ENCODE results near the gene NEK1.
"Not testable (repeated sequence)": the region's sequence is repeated elsewhere in the genome, so short reads cannot be mapped to it uniquely, and the experiment has no call there.

Gene NEK1

DNA sequence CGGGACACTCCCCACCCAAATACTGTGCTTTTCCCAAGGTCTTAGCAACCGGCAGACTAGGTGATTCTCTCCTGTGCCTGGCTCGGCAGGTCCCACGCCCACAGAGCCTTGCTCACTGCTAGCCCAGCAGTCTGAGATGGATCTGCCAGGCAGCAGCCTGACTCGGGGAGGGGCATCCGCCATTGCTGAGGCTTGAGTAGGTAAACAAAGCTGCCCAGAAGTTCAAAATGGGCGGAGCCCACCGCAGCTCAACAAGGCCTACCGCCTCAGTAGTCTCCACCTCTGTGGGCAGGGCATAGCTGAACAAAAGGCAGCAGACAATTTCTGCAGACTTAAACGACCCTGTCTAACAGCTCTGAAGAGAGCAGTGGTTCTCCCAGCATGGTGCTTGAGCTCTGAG is 163.4 kb downstream of the NEK1 start:
- not testable (repeated sequence) for H3K27ac ChIP-seq, H3K4me3 ChIP-seq

- Histone ChIP-seq H3K4me3 (no peak overlapping the region), H3K27ac (no peak overlapping the region)
These were observed 165.6 kb downstream of the NEK1 start for GRCh38 chr4:169446824-169447223.

DNA sequence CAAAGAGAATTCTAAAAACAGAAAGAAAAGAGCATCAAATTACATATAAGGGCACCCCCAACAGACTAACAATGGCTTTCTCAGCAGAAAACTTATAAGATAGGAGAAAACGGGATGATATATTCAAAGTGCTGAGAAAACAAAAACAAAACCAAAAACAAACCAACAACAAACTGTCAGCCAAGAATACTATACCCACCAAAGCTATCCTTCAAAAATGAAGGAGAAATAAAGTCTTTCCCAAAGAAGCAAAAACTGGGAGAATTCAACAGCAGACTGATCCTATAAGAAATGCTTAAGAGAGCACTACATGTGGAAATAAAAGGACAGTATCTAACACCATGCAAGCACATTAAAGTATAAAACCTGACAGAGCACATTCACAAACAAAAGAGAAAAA is 168.6 kb downstream of the NEK1 start:
- H3K4me3 ChIP-seq, result no peak overlapping the region
- H3K27ac ChIP-seq, result no peak overlapping the region

- Histone ChIP-seq H3K27ac (no peak overlapping the region), H3K4me3 (no peak overlapping the region)
These were observed 171.9 kb downstream of the NEK1 start for GRCh38 chr4:169440446-169440845.

DNA sequence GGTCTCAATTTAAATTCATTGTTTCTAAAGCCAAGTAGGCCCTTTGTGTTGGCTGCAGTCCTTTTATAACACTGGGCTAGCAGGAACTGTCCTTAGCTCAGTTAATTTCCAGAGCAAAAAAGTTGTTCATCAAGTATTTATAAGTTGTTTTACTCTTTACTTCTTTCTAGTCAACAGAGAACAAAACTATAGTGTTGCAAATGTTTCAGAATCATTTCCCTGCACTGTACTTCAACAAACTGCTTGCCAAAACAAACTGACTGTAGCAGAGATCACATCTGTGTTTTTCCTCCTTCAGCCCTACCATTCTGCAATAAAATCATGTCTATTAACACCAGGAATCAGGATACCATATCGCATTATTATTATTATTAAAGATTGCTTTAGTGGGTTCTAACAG is 173.1 kb downstream of the NEK1 start:
- Histone ChIP-seq H3K27ac (peak overlapping the region in 1 of 21 experiments; percentile 28), H3K4me3 (no peak overlapping the region)

DNA sequence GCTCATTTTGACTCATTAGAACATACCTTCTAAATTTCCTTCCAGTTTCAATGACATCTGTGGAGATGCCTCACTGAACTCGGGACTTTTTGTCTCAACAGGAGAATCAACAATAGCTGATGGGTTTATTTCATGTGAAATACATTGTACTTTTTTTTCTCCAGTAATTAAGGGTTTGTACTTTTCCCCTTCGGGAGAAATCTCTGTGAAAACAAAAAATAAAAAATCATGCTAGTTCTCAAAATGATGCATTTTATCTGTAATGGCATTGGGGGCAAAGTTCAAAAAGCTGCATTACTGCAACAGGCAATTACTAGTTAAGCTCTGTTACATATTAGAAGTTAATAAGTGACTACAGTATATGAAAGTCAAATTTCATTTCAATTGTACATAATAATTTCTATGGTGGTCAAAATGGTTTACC is 174.3 kb downstream of the NEK1 start:
- no peak overlapping the region for H3K4me3 ChIP-seq
- H3K27ac ChIP-seq, result no peak overlapping the region

DNA sequence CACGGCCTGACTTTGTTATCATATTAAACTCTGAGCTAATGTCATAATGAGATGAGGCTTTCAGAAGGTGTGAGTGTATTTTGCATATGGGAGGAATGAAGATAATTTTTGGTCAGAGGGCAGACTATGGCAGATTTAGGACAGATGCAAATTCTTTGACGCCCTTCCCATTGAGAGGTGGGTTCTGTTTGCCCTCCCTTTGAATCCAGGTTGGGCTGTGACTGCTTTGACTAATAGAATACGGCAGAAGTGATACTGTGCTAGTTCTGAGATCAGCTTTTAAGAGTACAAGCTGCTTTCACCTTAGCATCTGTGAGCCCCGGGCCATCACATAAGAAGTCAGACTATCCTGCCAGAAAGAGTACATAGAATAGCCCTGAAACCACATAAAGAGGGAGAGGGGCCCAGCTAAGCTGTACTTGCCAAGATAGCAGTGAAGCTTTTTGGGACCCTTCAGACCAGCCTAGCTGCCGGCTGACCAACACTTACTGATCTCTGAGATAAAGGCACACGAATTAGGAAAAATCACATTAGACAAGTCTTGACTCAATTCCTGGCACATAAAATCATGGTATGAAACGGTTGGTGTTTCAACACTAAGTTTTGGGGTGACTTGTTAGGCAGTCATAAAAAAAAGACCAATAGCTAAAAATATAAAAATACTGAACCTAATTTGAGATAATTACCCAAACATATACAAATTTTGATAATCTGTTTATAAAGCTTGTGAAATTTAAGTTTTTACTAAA is 174.9 kb downstream of the NEK1 start:
- Histone ChIP-seq H3K27ac (no peak overlapping the region), H3K4me3 (no peak overlapping the region)

GRCh38 chr4:169436734-169437133 is 175.6 kb downstream of the NEK1 start:
- no peak overlapping the region for H3K4me3 ChIP-seq
- no peak overlapping the region for H3K27ac ChIP-seq

DNA sequence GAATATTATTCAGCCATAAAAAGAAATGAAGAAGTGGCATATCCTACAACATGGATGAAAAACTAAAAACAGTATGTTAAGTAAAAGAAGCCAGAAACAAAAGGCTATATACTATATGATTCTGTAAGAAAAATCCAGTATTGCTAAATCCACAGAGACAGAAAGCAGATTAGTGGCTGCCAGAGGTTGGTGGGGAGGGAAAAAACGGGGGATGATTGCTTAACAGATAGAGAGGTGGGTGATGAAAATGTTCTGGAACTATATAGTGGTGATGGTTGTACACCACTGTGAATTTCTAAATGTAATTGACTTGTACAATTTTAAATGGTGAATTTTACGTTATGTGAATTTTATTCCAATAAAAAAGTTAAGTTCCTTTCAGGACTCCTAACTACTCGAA is 184.0 kb downstream of the NEK1 start:
- H3K27ac ChIP-seq, result no peak overlapping the region

GRCh38 chr4:169427727-169428126 is 184.7 kb downstream of the NEK1 start:
- H3K4me3 ChIP-seq, H3K27ac ChIP-seq: not testable (repeated sequence)

More for the DNA sequence above, 184.0 kb downstream of the NEK1 start:
- H3K4me3 ChIP-seq, result no peak overlapping the region

DNA sequence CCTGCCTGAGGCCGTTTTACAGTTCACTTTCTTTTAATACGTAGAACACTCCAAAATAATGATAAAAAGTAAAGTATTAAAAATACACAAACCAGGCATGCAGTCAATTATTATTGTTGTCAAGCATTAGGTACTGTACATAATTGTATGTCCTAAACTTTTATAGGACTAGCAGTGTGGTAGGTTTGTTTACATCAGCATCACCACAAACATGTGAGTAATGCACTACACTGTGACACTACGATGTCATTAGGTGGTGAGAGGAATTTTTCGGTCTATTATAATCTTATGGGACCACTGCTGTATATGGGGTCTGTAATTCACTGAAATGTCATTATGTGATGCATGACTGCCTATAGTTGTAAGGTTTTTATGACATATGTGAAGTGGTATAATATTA is 192.1 kb downstream of the NEK1 start:
- Histone ChIP-seq H3K27ac (no peak overlapping the region), H3K4me3 (no peak overlapping the region)

DNA sequence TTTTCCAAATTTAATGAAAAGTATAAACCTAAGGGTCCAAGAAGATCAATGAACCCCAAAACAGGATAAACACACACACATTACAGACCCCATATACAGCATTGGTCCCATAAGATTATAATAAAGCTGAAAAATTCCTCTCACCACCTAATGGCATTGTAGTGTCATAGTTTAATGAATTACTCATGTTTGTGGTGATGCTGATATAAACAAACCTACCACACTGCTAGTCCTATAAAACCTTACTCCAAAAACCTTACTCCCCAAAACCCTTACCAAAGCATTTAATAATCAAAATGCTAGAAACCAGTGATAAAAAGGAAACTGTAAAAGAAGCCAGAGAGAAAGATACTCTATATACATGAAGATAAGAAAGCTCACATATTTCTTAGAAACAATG is 193.5 kb downstream of the NEK1 start:
- no peak overlapping the region for H3K4me3 ChIP-seq

GRCh38 chr4:169417629-169418282 is 194.6 kb downstream of the NEK1 start:
- Histone ChIP-seq H3K4me3 (no peak overlapping the region), H3K27ac (no peak overlapping the region)

More for the DNA sequence above, 193.5 kb downstream of the NEK1 start:
- H3K27ac ChIP-seq, result no peak overlapping the region

GRCh38 chr4:169416997-169417396 is 195.4 kb downstream of the NEK1 start:
- no peak overlapping the region for H3K27ac ChIP-seq
- H3K4me3 ChIP-seq, result no peak overlapping the region

GRCh38 chr4:169416461-169416860 is 195.9 kb downstream of the NEK1 start:
- H3K27ac ChIP-seq, result no peak overlapping the region

DNA sequence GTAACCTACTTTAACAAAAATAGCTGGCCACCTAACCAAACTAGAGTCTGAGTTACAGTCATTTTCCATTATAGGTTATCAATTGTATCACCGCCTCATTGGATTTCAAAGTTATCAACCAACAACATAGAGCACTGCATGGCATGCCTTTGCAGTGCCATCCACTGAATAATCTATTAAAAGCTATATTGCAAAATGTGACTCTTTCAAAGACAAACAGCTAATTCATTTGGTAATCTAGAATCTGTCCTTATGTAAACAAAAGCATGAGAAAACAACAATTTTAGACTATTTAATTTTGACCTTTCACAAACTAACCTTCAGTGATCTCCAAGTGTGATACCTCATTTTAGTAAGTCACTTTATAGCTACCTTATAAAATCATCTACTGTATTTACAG is 197.5 kb downstream of the NEK1 start:
- Histone ChIP-seq H3K4me3 (no peak overlapping the region), H3K27ac (no peak overlapping the region)

More at GRCh38 chr4:169416461-169416860, 195.9 kb downstream of the NEK1 start:
- no peak overlapping the region for H3K4me3 ChIP-seq

GRCh38 chr4:169412046-169412445 is 200.3 kb downstream of the NEK1 start:
- H3K4me3 ChIP-seq, result no peak overlapping the region
- peak overlapping the region in 3 of 21 experiments; percentile 20 to 37 (median 34) for H3K27ac ChIP-seq

GRCh38 chr4:169410839-169411770 is 201.3 kb downstream of the NEK1 start:
- Histone ChIP-seq H3K27ac (peak overlapping the region in 4 of 21 experiments; percentile 9 to 34 (median 13)), H3K4me3 (no peak overlapping the region)

DNA sequence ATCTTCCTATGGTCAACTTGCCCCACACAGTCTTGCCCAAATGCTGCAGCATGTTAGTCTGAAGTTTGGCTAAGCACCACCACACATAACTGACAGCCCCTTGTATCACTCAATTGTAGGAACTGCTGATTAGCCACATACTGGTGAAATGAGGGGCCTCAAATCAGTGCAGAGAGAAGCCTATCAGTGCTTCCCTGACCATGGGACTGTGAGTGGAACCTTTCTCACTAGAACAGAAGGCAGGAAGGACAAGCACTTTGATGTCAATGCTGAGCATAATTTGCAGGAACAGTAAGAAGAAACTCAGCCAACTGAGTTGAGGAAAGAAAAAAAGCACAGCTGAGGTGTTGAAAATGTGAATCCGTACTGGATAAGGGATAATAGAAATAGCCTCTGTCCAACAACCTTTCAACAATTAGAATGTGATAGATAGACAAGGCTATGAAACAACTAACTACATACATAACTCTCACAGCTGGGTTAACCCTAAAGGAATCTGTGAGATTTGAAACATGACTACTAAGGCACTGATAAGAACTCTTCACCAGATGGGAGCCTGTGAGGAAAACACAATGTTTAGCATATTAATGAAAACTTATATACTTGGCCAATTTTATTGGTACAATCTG is 205.1 kb downstream of the NEK1 start:
- no peak overlapping the region for H3K27ac ChIP-seq
- no peak overlapping the region for H3K4me3 ChIP-seq

- no peak overlapping the region for H3K4me3 ChIP-seq
- H3K27ac ChIP-seq, result no peak overlapping the region
These were observed 207.4 kb downstream of the NEK1 start for GRCh38 chr4:169404960-169405359.

All from skin epidermis (tissue), 12 donors.